Gastrocnemius medialis (tissue), 4 donors: Measurements from ENCODE around the gene EPSTI1. TPM values are rescaled to one million over a fixed set of nuclear protein-coding genes. Genes with fewer than 3 reads are reported as not detected.

Source experiments
- ATAC-seq, 2 donors: fragments of 150-250 bp; one replicate each; pipeline ENCODE4 v1.9.1; 2016
- DNase-seq, 2 donors: peaks; one replicate each; pipeline ENCODE4 v3.0.0-alpha.2; 2019
- H3K27ac ChIP-seq, 4 donors: fragments of 200-600 bp; sonication (generic); 1 replicate in 1 of 4; 2 replicates in 3 of 4; pipeline ENCODE4 v1.5.1; 2016 to 2018; ENCODE audit warnings: mild to moderate bottlenecking in 2 of 4, moderate library complexity in 1 of 4
- H3K27me3 ChIP-seq, 3 donors: fragments of 200-600 bp; sonication (generic) in 2 of 3; 1 replicate in 1 of 3; 2 replicates in 2 of 3; pipeline versions ENCODE4 v1.5.1 to v1.6.0; 2016 to 2019; ENCODE audit warnings: mild to moderate bottlenecking in 1 of 3, moderate library complexity in 1 of 3
- H3K36me3 ChIP-seq, 2 donors: fragments of 200-600 bp; sonication (generic) in 1 of 2; one replicate each; pipeline ENCODE4 v1.5.1; 2017 to 2018
- H3K4me1 ChIP-seq, 2 donors: fragments of 200-600 bp; sonication (generic) in 1 of 2; one replicate each; pipeline ENCODE4 v1.5.1; 2016 to 2017; ENCODE audit warnings: mild to moderate bottlenecking in 2 of 2
- H3K4me3 ChIP-seq, 4 donors: fragments of 200-600 bp; sonication (generic) in 3 of 4; 1 replicate in 1 of 4; 2 replicates in 3 of 4; pipeline ENCODE4 v1.5.1; 2016 to 2019; ENCODE audit warnings: mild to moderate bottlenecking in 2 of 4
- H3K9me3 ChIP-seq, 3 donors: fragments of 200-600 bp; sonication (generic) in 2 of 3; 1 replicate in 1 of 3; 2 replicates in 2 of 3; pipeline ENCODE4 v1.5.1; 2016 to 2019
- CTCF ChIP-seq, 5 experiments: fragments of 450-650 bp in 3 of 5; fragments of 200-600 bp in 2 of 5; sonication (generic) in 2 of 5; IDR thresholded peaks in 4 of 5; conservative IDR thresholded peaks in 1 of 5; 1 replicate in 4 of 5; 2 replicates in 1 of 5; pipeline ENCODE4 v1.5.1; 2016 to 2019; ENCODE audit warnings: antibody characterized with exemption in 5 of 5, mild to moderate bottlenecking in 3 of 5, moderate library complexity in 3 of 5
- POLR2A ChIP-seq, 2 donors: fragments of 450-650 bp; IDR thresholded peaks; one replicate each; pipeline ENCODE4 v1.6.1; 2017; ENCODE audit warnings: antibody characterized with exemption in 2 of 2, mild to moderate bottlenecking in 2 of 2, moderate library complexity in 2 of 2
- in situ Hi-C, 4 donors: fragments of 200-750 bp; cut with MboI; loops; one replicate each; pipeline versions ENCODE4 v1.15.0 to v1.8.0; 2017; ENCODE audit warnings: low sequenced_read_pairs in 4 of 4
- intact Hi-C: fragments of 100-400 bp; cut with DNase I; formaldehyde crosslinking; loops from one replicate; pipeline ENCODE4 v1.15.1; 2023; ENCODE audit warnings: low total_unique reads
- total RNA-seq, 4 donors: library from RNA; depleted of rRNA; stranded (reverse); fragments of >200 nt; gene quantifications; one replicate each; pipeline versions ENCODE4 v1.1.0 to v1.2.3, GENCODE V29; 2016

The EPSTI1 gene
- total RNA-seq, 4 donors from 2014 or later = 0.42 to 2.0 (median 0.65) TPM

GRCh38 chr13:42847891-42848663 is 144.0 kb downstream of the EPSTI1 start:
- Histone ChIP-seq H3K27ac (no peak overlapping the region), H3K27me3 (no peaks in the 10 kb centered on the region), H3K4me3 (no peak overlapping the region), H3K36me3 (no peaks in the 10 kb centered on the region), H3K9me3 (no peaks in the 10 kb centered on the region), H3K4me1 (no peaks in the 10 kb centered on the region)
- no peak for DNase-seq
- intact Hi-C loops (no loop called here), in situ Hi-C loops (no loop called here)
- ATAC-seq = no peak
- TF ChIP-seq CTCF (IDR thresholded peaks at IDR 0.05 in 4 of 5, conservative IDR thresholded peaks at IDR 0.05 in 1 of 5) (no peak), POLR2A (IDR thresholded peaks at IDR 0.05) (no peak)

GRCh38 chr13:42836930-42837690 is 154.9 kb downstream of the EPSTI1 start:
- no peaks in the 10 kb centered on the region for H3K36me3 ChIP-seq
- in situ Hi-C loops = no loop called here
- no peak overlapping the region for H3K4me3 ChIP-seq
- no peak for TF ChIP-seq CTCF (IDR thresholded peaks at IDR 0.05 in 4 of 5, conservative IDR thresholded peaks at IDR 0.05 in 1 of 5)
- TF ChIP-seq POLR2A (IDR thresholded peaks at IDR 0.05) = no peak
- ATAC-seq = no peak
- no peak overlapping the region for H3K27ac ChIP-seq
- DNase-seq = no peak
- no peaks in the 10 kb centered on the region for H3K27me3 ChIP-seq
- intact Hi-C loops = no loop called here
- H3K9me3 ChIP-seq = no peaks in the 10 kb centered on the region
- H3K4me1 ChIP-seq = no peaks in the 10 kb centered on the region

Other genes starting within 250 kb of the EPSTI1 start
- gene FAM216B, start 210.7 kb downstream of the EPSTI1 start, total RNA-seq = not detected
- 10 to 100 TPM in 2 of 4 donors, 1 to 10 TPM in 2; 6.2 to 19.5 (median 12.3) TPM for gene DNAJC15, start 31.3 kb upstream of the EPSTI1 start, total RNA-seq